ENCODE data around the gene TMEFF1.

- TF ChIP-seq CTCF (IDR thresholded peaks at IDR 0.05 in 2 of 3, conservative IDR thresholded peaks at IDR 0.05 in 1 of 3; ENCODE audit: control insufficient read depth in 2 of 3, extremely low read depth in 1 of 3, insufficient read depth in 1 of 3, low read depth in 3 of 3, low read length in 3 of 3) (no peak), ZNF24 (IDR thresholded peaks at IDR 0.05) (no peak), RCOR1 (conservative IDR thresholded peaks at IDR 0.05; ENCODE audit: low read depth, low read length) (no peak), EZH2 (IDR thresholded peaks at IDR 0.05; ENCODE audit: borderline replicate concordance, control insufficient read depth, low read depth, low read length) (no peak), NFIC (IDR thresholded peaks at IDR 0.05; ENCODE audit: low read depth, low read length) (no peak), POLR2AphosphoS5 (IDR thresholded peaks at IDR 0.05; ENCODE audit: low read length) (no peak), REST (IDR thresholded peaks at IDR 0.05; ENCODE audit: low read depth, low read length) (no peak), PAX5 (IDR thresholded peaks at IDR 0.05; ENCODE audit: borderline replicate concordance, low read depth, low read length) (no peak), USF2 (IDR thresholded peaks at IDR 0.05; ENCODE audit: borderline replicate concordance, low read depth, low read length) (no peak), HDAC2 (IDR thresholded peaks at IDR 0.05) (no peak)
These were observed 105.0 kb downstream of the TMEFF1 start, which contains the start of gene CAVIN4 for GRCh38 chr9:100577776-100578448.

Data from GM12878 (cell line).